ENCODE results near the gene TGFBR3L. TPM values are rescaled to one million over a fixed set of nuclear protein-coding genes. Genes with fewer than 3 reads are reported as not detected.

TGFBR3L gene
- total RNA-seq, 1 experiment from 2014 or later: 4.1 TPM

DNA sequence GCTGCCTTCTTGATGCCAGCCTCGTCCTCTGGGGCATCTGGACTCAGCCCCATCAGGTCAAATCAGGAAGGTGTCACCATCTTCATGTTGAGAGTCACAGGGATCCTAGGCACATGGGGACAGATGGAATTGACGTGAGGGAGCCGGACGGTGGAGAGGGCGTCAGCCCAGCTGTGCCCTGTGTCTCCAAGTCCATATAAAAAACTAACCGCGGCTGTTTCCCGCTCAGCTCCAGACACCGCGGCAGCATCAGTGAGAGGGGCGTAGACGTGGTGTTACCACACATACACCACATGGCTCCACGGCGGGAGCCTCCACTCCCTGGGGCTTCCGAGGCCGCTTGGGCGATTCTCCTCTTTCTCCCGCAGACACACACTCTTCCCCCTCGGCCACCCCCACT, 34.8 kb upstream of the TGFBR3L start:
- ATAC-seq (no peak; the same call in 1 of the 2 replicates), DNase-seq (ENCODE audit: low spot score) (no peak)
- ChIA-PET POLR2A (no interaction called here), CTCF (interaction anchor here (0.9 to 1.4 kb wide), 3 partner anchors 11 to 29 kb away, joined by 3 to 9 read pairs (median 4); no protein-coding TSS in a partner anchor)
- TF ChIP-seq, protein P1, sequence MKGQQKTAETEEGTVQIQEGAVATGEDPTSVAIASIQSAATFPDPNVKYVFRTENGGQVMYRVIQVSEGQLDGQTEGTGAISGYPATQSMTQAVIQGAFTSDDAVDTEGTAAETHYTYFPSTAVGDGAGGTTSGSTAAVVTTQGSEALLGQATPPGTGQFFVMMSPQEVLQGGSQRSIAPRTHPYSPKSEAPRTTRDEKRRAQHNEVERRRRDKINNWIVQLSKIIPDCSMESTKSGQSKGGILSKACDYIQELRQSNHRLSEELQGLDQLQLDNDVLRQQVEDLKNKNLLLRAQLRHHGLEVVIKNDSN (CRISPR knock-in tag; IDR thresholded peaks at IDR 0.05): no peak
- TF ChIP-seq, protein P2, sequence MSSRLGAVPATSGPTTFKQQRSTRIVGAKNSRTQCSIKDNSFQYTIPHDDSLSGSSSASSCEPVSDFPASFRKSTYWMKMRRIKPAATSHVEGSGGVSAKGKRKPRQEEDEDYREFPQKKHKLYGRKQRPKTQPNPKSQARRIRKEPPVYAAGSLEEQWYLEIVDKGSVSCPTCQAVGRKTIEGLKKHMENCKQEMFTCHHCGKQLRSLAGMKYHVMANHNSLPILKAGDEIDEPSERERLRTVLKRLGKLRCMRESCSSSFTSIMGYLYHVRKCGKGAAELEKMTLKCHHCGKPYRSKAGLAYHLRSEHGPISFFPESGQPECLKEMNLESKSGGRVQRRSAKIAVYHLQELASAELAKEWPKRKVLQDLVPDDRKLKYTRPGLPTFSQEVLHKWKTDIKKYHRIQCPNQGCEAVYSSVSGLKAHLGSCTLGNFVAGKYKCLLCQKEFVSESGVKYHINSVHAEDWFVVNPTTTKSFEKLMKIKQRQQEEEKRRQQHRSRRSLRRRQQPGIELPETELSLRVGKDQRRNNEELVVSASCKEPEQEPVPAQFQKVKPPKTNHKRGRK (CRISPR knock-in tag; IDR thresholded peaks at IDR 0.05; ENCODE audit: borderline replicate concordance): no peak
- no peak for TF ChIP-seq NFYB (CRISPR knock-in tag; conservative IDR thresholded peaks at IDR 0.05; ENCODE audit: low read depth)
- 0 out of 2 replicates have a peak, but pooled peaks have one; percentile 61 for TF ChIP-seq HMGA2 (CRISPR knock-in tag; IDR thresholded peaks at IDR 0.05)
- TF ChIP-seq MXD4 (CRISPR knock-in tag; IDR thresholded peaks at IDR 0.05; ENCODE audit: borderline replicate concordance): no peak
- no peak for TF ChIP-seq ZNF219 (CRISPR knock-in tag; IDR thresholded peaks at IDR 0.05; ENCODE audit: borderline replicate concordance)
- TF ChIP-seq FOXK1 (CRISPR knock-in tag; IDR thresholded peaks at IDR 0.05): no peak
- no peak for TF ChIP-seq GTF2I (CRISPR knock-in tag; conservative IDR thresholded peaks at IDR 0.05)
- no peak overlapping the region for H3K27ac Mint-ChIP-seq
- H3K9me3 Mint-ChIP-seq: peaks cover 6% of the 10 kb centered on the region
- no peak overlapping the region for H3K4me3 Mint-ChIP-seq
- H3K36me3 Mint-ChIP-seq: no peaks in the 10 kb centered on the region
- no peaks in the 10 kb centered on the region; the same call in 1 of the 2 replicates for H3K4me1 Mint-ChIP-seq
- H3K27me3 Mint-ChIP-seq (ENCODE audit: low read depth): peaks cover 24% of the 10 kb centered on the region

DNA sequence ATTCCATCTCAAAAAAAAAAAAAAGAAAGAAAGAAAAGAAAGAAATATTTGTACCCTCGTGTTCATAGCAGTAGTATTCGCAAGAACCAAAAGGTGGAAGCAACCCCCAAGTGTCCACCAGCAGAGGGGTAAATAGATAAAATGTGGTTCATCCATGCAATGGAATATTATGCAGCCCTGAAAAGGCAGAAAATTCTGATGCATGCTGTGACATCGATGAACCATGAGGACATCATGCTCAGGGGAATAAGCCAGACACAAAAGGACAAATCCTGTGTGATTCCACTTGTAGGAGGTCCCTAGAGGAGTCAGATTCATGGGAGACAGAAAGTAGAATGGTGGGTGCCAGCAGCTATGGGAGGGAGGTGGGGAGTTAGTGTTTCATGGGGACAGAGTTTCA, 32.7 kb upstream of the TGFBR3L start:
- TF ChIP-seq, protein P3, sequence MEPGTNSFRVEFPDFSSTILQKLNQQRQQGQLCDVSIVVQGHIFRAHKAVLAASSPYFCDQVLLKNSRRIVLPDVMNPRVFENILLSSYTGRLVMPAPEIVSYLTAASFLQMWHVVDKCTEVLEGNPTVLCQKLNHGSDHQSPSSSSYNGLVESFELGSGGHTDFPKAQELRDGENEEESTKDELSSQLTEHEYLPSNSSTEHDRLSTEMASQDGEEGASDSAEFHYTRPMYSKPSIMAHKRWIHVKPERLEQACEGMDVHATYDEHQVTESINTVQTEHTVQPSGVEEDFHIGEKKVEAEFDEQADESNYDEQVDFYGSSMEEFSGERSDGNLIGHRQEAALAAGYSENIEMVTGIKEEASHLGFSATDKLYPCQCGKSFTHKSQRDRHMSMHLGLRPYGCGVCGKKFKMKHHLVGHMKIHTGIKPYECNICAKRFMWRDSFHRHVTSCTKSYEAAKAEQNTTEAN (CRISPR knock-in tag; IDR thresholded peaks at IDR 0.05): no peak
- TF ChIP-seq OVOL2 (CRISPR knock-in tag; IDR thresholded peaks at IDR 0.05; ENCODE audit: borderline replicate concordance): no peak
- no peak for TF ChIP-seq ATF1 (CRISPR knock-in tag; IDR thresholded peaks at IDR 0.05)
- TF ChIP-seq, protein P4, sequence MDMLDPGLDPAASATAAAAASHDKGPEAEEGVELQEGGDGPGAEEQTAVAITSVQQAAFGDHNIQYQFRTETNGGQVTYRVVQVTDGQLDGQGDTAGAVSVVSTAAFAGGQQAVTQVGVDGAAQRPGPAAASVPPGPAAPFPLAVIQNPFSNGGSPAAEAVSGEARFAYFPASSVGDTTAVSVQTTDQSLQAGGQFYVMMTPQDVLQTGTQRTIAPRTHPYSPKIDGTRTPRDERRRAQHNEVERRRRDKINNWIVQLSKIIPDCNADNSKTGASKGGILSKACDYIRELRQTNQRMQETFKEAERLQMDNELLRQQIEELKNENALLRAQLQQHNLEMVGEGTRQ (CRISPR knock-in tag; IDR thresholded peaks at IDR 0.05): no peak
- no peak for TF ChIP-seq RELA (CRISPR knock-in tag; IDR thresholded peaks at IDR 0.05; ENCODE audit: borderline replicate concordance)
- TF ChIP-seq TCF7 (CRISPR knock-in tag; IDR thresholded peaks at IDR 0.05; ENCODE audit: low read depth): no peak
- TF ChIP-seq ZNF232 (CRISPR knock-in tag; IDR thresholded peaks at IDR 0.05): no peak
- TF ChIP-seq ETV6 (CRISPR knock-in tag; IDR thresholded peaks at IDR 0.05): no peak
- Mint-ChIP-seq H3K27ac (no peak overlapping the region), H3K27me3 (ENCODE audit: low read depth) (peaks cover 24% of the 10 kb centered on the region), H3K4me1 (no peaks in the 10 kb centered on the region; the same call in 1 of the 2 replicates), H3K9me3 (peaks cover 6% of the 10 kb centered on the region), H3K36me3 (no peaks in the 10 kb centered on the region), H3K4me3 (no peak overlapping the region)
- ATAC-seq: no peak
- ChIA-PET POLR2A (no interaction called here), CTCF (interaction anchor here (1.1 to 3.9 kb wide), 3 partner anchors 13 to 35 kb away, joined by 3 to 21 read pairs (median 5); no protein-coding TSS in a partner anchor)
- no peak for DNase-seq (ENCODE audit: low spot score)

DNA sequence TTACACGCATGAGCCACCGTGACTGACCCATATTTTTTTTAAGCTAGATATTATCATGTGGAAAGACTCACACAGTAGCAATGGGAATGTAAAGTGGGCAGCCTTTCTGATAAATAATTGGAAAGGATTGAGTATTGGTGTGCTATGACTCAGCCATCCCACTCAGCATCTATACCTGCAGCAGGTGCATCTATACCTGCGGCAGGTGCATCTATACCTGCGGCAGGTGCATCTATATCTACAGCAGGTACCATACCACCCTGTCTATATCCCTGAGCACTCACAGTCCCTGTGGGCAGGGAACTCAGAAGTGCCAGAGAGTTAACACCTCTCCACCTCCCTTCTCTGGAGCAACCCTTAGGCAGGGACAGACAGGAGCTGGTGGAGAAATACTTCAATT, 31.5 kb upstream of the TGFBR3L start:
- ChIA-PET POLR2A (interaction anchor here (1.6 kb wide), 1 partner anchor 20 kb away, joined by 4 read pairs; the partner anchor contains the start of gene MAP2K7), CTCF (interaction anchor here (0.6 to 3.9 kb wide), 8 partner anchors 9 to 137 kb away, joined by 3 to 21 read pairs (median 3); partner anchors contain the start of genes MAP2K7 and PRR36)
- ATAC-seq (no peak), DNase-seq (ENCODE audit: low spot score) (no peak)
- Mint-ChIP-seq H3K9me3 (peaks cover 6% of the 10 kb centered on the region), H3K4me3 (no peak overlapping the region), H3K4me1 (peaks cover 3% of the 10 kb centered on the region), H3K27me3 (ENCODE audit: low read depth) (peaks cover 31% of the 10 kb centered on the region), H3K36me3 (no peaks in the 10 kb centered on the region), H3K27ac (no peak overlapping the region)
- TF ChIP-seq ETV6 (CRISPR knock-in tag; IDR thresholded peaks at IDR 0.05) (no peak), NFATC4 (CRISPR knock-in tag; IDR thresholded peaks at IDR 0.05) (no peak)
